K562 (cell line): Measurements from ENCODE around the gene SLC34A1.

Experiments used
- CREB1 ChIP-seq, 2 experiments: sonication (generic) in 1 of 2; formaldehyde crosslinking in 1 of 2; IDR thresholded peaks; 2 replicates each; pipeline versions ENCODE4 v1.6.1 to v1.8.0; 2012 to 2022; ENCODE audit warnings: inconsistent platforms in 1 of 2, mild to moderate bottlenecking in 1 of 2, missing genetic modification reagents in 1 of 2, moderate library complexity in 1 of 2
- EP300 ChIP-seq: IDR thresholded peaks from 2 replicates; pipeline ENCODE4 v1.6.1; 2012; ENCODE audit warnings: low read length, improper control_type of control experiment
- GTF2F1 ChIP-seq: IDR thresholded peaks from 2 replicates; pipeline ENCODE4 v1.6.1; 2011; ENCODE audit warnings: low read depth, low read length, improper control_type of control experiment
- MXI1 ChIP-seq: IDR thresholded peaks from 2 replicates; pipeline ENCODE4 v1.6.1; 2011; ENCODE audit warnings: low read depth, mild to moderate bottlenecking, improper control_type of control experiment, low read length
- POLR2A ChIP-seq: fragments of 450-650 bp; conservative IDR thresholded peaks from 2 replicates; pipeline ENCODE4 v1.6.1; 2016
- POLR3A ChIP-seq: IDR thresholded peaks from 2 replicates; pipeline ENCODE4 v1.6.1; 2011; ENCODE audit warnings: borderline replicate concordance, mild to moderate bottlenecking, moderate library complexity; ENCODE audit not compliant: insufficient read length, insufficient read depth; ENCODE audit errors: extremely low read depth
- TBL1XR1 ChIP-seq, 2 experiments: IDR thresholded peaks; 2 replicates each; pipeline ENCODE4 v1.6.1; 2012; ENCODE audit warnings: improper control_type of control experiment in 2 of 2, low read length in 2 of 2, mild to moderate bottlenecking in 1 of 2
- ZBTB7A ChIP-seq: IDR thresholded peaks from 2 replicates; pipeline ENCODE4 v1.6.1; 2011; ENCODE audit warnings: low read depth, mild to moderate bottlenecking, low read length, moderate library complexity, borderline replicate concordance; ENCODE audit not compliant: control insufficient read depth
- ZNF280B ChIP-seq: fragments of 250-450 bp; sonication (Bioruptor Pico); IDR thresholded peaks from 2 replicates; pipeline ENCODE4 v1.5.1; 2021; ENCODE audit warnings: mild to moderate bottlenecking
- ZNF778 ChIP-seq: fragments of 450-650 bp; formaldehyde crosslinking; IDR thresholded peaks from 2 replicates; pipeline ENCODE4 v1.4.0; 2020; ENCODE audit warnings: mild to moderate bottlenecking, moderate library complexity
- ZSCAN29 ChIP-seq: fragments of 450-650 bp; IDR thresholded peaks from 2 replicates; pipeline ENCODE4 v1.6.1; 2017
- TF ChIP-seq, protein P1 (sequence below), 3 experiments: IDR thresholded peaks in 2 of 3; conservative IDR thresholded peaks in 1 of 3; 2 replicates each; pipeline ENCODE4 v1.5.1; 2011 to 2012; ENCODE audit warnings: low read length in 3 of 3, mild to moderate bottlenecking in 3 of 3, control low read depth in 2 of 3, improper control_type of control experiment in 1 of 3, inconsistent platforms in 1 of 3, low read depth in 1 of 3, mixed read lengths in 1 of 3, moderate library complexity in 1 of 3; ENCODE audit not compliant: insufficient read depth in 2 of 3
- TF ChIP-seq, protein P2 (sequence below): fragments of 250-450 bp; sonication (Bioruptor Pico); IDR thresholded peaks from 2 replicates; pipeline ENCODE4 v1.8.0; 2021; ENCODE audit warnings: mild to moderate bottlenecking, moderate library complexity

DNA sequence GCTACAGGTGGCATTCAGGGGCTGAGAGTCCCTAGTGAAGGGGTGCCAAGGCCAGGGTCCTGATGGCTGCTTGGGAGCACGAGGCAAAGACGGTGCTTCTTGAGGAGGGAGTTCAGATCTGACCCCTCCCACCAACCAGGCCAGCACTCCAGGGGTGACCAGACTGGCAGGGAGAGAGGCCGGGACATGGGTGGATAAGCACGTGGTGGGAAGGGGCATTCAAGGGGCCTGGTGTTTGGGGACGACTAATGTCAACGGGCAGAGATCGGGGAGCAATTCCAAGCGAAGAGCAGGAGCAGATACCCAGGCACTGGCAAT lies 22.0 kb upstream of the SLC34A1 start:
- no peak for TF ChIP-seq POLR2A
- TF ChIP-seq ZBTB7A = no peak
- no peak for TF ChIP-seq ZNF280B (CRISPR knock-in tag)
- no peak for TF ChIP-seq MXI1
- TF ChIP-seq, protein P1, sequence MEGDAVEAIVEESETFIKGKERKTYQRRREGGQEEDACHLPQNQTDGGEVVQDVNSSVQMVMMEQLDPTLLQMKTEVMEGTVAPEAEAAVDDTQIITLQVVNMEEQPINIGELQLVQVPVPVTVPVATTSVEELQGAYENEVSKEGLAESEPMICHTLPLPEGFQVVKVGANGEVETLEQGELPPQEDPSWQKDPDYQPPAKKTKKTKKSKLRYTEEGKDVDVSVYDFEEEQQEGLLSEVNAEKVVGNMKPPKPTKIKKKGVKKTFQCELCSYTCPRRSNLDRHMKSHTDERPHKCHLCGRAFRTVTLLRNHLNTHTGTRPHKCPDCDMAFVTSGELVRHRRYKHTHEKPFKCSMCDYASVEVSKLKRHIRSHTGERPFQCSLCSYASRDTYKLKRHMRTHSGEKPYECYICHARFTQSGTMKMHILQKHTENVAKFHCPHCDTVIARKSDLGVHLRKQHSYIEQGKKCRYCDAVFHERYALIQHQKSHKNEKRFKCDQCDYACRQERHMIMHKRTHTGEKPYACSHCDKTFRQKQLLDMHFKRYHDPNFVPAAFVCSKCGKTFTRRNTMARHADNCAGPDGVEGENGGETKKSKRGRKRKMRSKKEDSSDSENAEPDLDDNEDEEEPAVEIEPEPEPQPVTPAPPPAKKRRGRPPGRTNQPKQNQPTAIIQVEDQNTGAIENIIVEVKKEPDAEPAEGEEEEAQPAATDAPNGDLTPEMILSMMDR (IDR thresholded peaks at IDR 0.05 in 2 of 3, conservative IDR thresholded peaks at IDR 0.05 in 1 of 3; ENCODE audit: insufficient read depth in 2 of 3, low read depth in 1 of 3, low read length in 3 of 3) = no peak
- TF ChIP-seq ZSCAN29 = no peak
- TF ChIP-seq POLR3A = no peak
- TF ChIP-seq GTF2F1 = no peak
- TF ChIP-seq CREB1 (IDR thresholded peaks at IDR 0.05) = no peak
- TF ChIP-seq CREB1 (CRISPR knock-in tag; IDR thresholded peaks at IDR 0.05) = no peak
- no peak for TF ChIP-seq EP300
- no peak for TF ChIP-seq TBL1XR1 (IDR thresholded peaks at IDR 0.05; ENCODE audit: low read length in 2 of 2)
- no peak for TF ChIP-seq ZNF778 (CRISPR knock-in tag)
- TF ChIP-seq, protein P2, sequence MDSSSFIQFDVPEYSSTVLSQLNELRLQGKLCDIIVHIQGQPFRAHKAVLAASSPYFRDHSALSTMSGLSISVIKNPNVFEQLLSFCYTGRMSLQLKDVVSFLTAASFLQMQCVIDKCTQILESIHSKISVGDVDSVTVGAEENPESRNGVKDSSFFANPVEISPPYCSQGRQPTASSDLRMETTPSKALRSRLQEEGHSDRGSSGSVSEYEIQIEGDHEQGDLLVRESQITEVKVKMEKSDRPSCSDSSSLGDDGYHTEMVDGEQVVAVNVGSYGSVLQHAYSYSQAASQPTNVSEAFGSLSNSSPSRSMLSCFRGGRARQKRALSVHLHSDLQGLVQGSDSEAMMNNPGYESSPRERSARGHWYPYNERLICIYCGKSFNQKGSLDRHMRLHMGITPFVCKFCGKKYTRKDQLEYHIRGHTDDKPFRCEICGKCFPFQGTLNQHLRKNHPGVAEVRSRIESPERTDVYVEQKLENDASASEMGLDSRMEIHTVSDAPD (CRISPR knock-in tag) = no peak
